ENCODE data around the gene UGT1A5. TPM values are rescaled to one million over a fixed set of nuclear protein-coding genes. Genes with fewer than 3 reads are reported as not detected.

UGT1A5 gene
- total RNA-seq, 2 donors from 2014 or later = 0.41 TPM; not detected in 1

GRCh38 chr2:233679196-233679595 lies 33.5 kb upstream of the UGT1A5 start:
- Histone ChIP-seq H3K9me3 (no peaks in the 10 kb centered on the region), H3K27me3 (replicated peaks; ENCODE audit: insufficient read depth) (no peaks in the 10 kb centered on the region), H3K36me3 (no peaks in the 10 kb centered on the region), H3K4me1 (replicated peaks) (no peaks in the 10 kb centered on the region), H3K27ac (no peak overlapping the region), H3K4me3 (no peak overlapping the region)
- WGBS = 15% methylated on average over 4 of the region's 4 CpGs
- TF ChIP-seq POLR2AphosphoS5 (IDR thresholded peaks at IDR 0.05) = peak; percentile 67
- TF ChIP-seq POLR2A (IDR thresholded peaks at IDR 0.05) = no peak
- no peak for TF ChIP-seq CTCF (IDR thresholded peaks at IDR 0.05)
- intact Hi-C loops (cut with DNase I) = no loop called here
- DNase-seq (ENCODE audit: low spot score) = peak; percentile 67

- Histone ChIP-seq H3K36me3 (no peaks in the 10 kb centered on the region), H3K27ac (no peak overlapping the region), H3K4me1 (replicated peaks) (no peaks in the 10 kb centered on the region), H3K4me3 (no peak overlapping the region), H3K9me3 (no peaks in the 10 kb centered on the region), H3K27me3 (replicated peaks; ENCODE audit: insufficient read depth) (no peaks in the 10 kb centered on the region)
- no peak for DNase-seq (ENCODE audit: low spot score)
- 83% methylated on average over 4 of the region's 4 CpGs for WGBS
- TF ChIP-seq CTCF (IDR thresholded peaks at IDR 0.05) (no peak), POLR2A (IDR thresholded peaks at IDR 0.05) (no peak)
- intact Hi-C loops (cut with DNase I) = no loop called here
Measured at GRCh38 chr2:233680361-233681045, 32.2 kb upstream of the UGT1A5 start.

- intact Hi-C loops (cut with DNase I) = no loop called here
- no peak for TF ChIP-seq CTCF (IDR thresholded peaks at IDR 0.05)
- TF ChIP-seq POLR2A (IDR thresholded peaks at IDR 0.05) = no peak
- no peak for TF ChIP-seq POLR2AphosphoS5 (IDR thresholded peaks at IDR 0.05)
- Histone ChIP-seq H3K27me3 (replicated peaks; ENCODE audit: insufficient read depth) (no peaks in the 10 kb centered on the region), H3K27ac (no peak within 1 kb of the TSS), H3K36me3 (no peaks in the 10 kb centered on the region), H3K4me1 (replicated peaks) (no peaks in the 10 kb centered on the region), H3K4me3 (no peak within 1 kb of the TSS), H3K9me3 (no peaks in the 10 kb centered on the region)
- DNase-seq (ENCODE audit: low spot score) = no peak
- 81% methylated on average over 5 of the region's 5 CpGs for WGBS
Measured at GRCh38 chr2:233681521-233682099, 31.1 kb upstream of the UGT1A5 start, which contains the start of gene UGT1A7. TSS of gene UGT1A7 (plus strand) at chr2:233681901. CDS start at chr2:233681938, 37 bp downstream.

DNA sequence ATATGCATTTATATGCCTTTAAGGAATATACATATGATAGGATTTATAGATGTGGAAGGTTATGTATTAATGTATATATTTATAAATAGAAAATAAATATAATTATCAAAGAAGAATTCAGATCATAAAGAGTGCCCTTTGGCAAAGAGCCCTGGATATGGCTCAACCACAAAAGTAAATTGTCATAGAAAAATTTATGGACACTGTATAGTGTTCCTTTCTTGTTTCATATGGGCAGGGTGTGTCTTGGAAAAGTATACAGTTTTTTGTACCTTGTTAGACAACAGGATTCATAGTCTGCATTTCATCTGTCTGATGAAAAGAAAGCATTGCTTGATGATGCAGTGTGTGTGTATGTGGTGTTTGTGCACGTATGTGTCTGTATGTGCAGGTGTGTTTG lies 28.1 kb upstream of the UGT1A5 start:
- WGBS = 80% methylated on average over 1 of the region's 1 CpG
- intact Hi-C loops (cut with DNase I) = no loop called here

More for the DNA sequence above, 28.1 kb upstream of the UGT1A5 start:
- Histone ChIP-seq H3K4me1 (replicated peaks) (no peaks in the 10 kb centered on the region), H3K9me3 (no peaks in the 10 kb centered on the region), H3K36me3 (no peaks in the 10 kb centered on the region), H3K27me3 (replicated peaks; ENCODE audit: insufficient read depth) (no peaks in the 10 kb centered on the region), H3K27ac (no peak overlapping the region), H3K4me3 (no peak overlapping the region)
- TF ChIP-seq POLR2AphosphoS5 (IDR thresholded peaks at IDR 0.05) = no peak
- TF ChIP-seq CTCF (IDR thresholded peaks at IDR 0.05) = no peak
- TF ChIP-seq POLR2A (IDR thresholded peaks at IDR 0.05) = no peak
- no peak for DNase-seq (ENCODE audit: low spot score)
